ENCODE results near the gene DDX39B.
A peak's percentile ranks its signal among the peaks of the same experiment; 100 is the strongest.

Gene DDX39B

DNA sequence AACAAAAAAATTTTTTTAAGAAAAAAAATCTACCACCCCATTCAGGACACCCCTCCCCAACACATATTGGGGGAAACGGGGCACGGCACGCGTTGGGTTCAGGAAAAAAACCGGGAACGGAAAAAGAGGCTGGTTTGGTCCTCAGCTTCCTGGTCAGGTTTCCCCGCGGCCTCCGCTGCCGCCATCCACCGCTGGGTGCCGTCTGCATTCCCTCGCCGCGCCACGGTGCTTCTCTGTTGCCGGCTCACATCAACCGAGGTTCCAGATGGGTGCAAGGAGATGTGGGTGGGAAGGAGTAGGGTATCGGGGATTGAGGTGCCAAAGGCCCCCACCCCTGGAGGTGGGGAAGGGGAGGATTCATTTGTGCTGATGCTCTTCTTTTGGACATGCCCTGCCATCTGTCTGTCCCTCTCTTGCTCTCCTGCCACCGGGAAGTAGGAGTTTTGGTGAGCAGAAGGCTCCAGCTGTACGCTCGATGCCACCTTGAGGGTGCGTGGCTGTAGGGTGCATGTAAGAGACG is 7.2 kb downstream of the DDX39B start:
- TF ChIP-seq SPI1 (IDR thresholded peaks at IDR 0.05; ENCODE audit: borderline replicate concordance, low read depth) = no peak

DNA sequence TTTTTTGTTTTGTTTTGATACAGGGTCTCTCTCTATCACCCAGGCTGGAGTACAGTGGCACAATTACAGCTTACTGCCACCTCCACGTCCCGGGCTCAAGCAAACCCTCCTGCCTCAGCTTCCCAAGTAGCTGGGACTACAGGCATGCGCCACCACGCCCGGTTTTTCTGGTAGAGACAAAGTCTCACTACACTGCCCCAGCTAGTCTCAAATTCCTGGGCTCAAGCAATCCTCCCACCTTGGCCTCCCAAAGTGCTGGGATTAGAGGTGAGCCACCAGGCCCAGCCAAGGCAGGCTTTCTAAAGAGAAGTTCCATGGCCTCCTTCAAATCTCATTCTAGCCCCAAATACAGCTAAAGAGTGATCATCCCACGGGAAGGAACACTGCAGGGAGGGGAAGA is 7.8 kb downstream of the DDX39B start:
- TF ChIP-seq POLR2AphosphoS5 (IDR thresholded peaks at IDR 0.05; ENCODE audit: low read depth) = peak; percentile 10; the same call in 1 of the 2 replicates
- TF ChIP-seq, protein P1, sequence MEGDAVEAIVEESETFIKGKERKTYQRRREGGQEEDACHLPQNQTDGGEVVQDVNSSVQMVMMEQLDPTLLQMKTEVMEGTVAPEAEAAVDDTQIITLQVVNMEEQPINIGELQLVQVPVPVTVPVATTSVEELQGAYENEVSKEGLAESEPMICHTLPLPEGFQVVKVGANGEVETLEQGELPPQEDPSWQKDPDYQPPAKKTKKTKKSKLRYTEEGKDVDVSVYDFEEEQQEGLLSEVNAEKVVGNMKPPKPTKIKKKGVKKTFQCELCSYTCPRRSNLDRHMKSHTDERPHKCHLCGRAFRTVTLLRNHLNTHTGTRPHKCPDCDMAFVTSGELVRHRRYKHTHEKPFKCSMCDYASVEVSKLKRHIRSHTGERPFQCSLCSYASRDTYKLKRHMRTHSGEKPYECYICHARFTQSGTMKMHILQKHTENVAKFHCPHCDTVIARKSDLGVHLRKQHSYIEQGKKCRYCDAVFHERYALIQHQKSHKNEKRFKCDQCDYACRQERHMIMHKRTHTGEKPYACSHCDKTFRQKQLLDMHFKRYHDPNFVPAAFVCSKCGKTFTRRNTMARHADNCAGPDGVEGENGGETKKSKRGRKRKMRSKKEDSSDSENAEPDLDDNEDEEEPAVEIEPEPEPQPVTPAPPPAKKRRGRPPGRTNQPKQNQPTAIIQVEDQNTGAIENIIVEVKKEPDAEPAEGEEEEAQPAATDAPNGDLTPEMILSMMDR (IDR thresholded peaks at IDR 0.05; ENCODE audit: insufficient read depth, low read length) = no peak
- Histone ChIP-seq H3K27me3 (ENCODE audit: insufficient read depth, poor library complexity, severe bottlenecking) (no peaks in the 10 kb centered on the region), H3K4me3 (replicated peaks; ENCODE audit: insufficient read depth, low read length) (no peak overlapping the region), H3K27ac (replicated peaks) (no peak overlapping the region)
- DNase-seq (ENCODE audit: low read depth in 1 of 2, low spot score in 1 of 2) = no peak

More for the DNA sequence above, 7.2 kb downstream of the DDX39B start:
- H3K4me3 ChIP-seq (replicated peaks; ENCODE audit: insufficient read depth, low read length) = no peak overlapping the region
- H3K27ac ChIP-seq (replicated peaks) = no peak overlapping the region
- no peak for DNase-seq (ENCODE audit: low read depth in 1 of 2, low spot score in 1 of 2)
- no peaks in the 10 kb centered on the region for H3K27me3 ChIP-seq (ENCODE audit: insufficient read depth, poor library complexity, severe bottlenecking)

DNA sequence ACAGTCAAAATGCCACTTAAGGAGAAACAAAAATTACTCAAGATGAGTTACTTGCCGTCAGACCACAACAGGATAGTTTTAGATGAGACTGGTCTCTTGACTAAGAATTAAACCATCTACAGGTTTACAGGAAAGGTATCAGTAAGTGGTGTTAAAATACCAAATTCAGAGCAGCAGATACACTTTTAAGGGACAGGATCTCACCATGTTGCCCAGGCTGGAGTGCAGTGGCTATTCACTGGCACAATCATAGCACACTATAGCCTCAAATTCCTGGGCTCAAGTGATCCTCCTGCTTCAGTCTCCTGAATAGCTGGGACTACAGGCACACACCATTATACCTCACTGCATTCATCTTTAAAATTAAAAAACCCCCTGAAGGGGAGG is 8.4 kb downstream of the DDX39B start:
- no peak overlapping the region for H3K4me3 ChIP-seq (replicated peaks; ENCODE audit: insufficient read depth, low read length)
- no peak for DNase-seq (ENCODE audit: low read depth in 1 of 2, low spot score in 1 of 2)
- TF ChIP-seq POLR2AphosphoS5 (IDR thresholded peaks at IDR 0.05; ENCODE audit: low read depth) (no peak), GABPA (IDR thresholded peaks at IDR 0.05; ENCODE audit: low read depth) (no peak), SPI1 (IDR thresholded peaks at IDR 0.05; ENCODE audit: borderline replicate concordance, low read depth) (no peak)
- TF ChIP-seq, protein P2, sequence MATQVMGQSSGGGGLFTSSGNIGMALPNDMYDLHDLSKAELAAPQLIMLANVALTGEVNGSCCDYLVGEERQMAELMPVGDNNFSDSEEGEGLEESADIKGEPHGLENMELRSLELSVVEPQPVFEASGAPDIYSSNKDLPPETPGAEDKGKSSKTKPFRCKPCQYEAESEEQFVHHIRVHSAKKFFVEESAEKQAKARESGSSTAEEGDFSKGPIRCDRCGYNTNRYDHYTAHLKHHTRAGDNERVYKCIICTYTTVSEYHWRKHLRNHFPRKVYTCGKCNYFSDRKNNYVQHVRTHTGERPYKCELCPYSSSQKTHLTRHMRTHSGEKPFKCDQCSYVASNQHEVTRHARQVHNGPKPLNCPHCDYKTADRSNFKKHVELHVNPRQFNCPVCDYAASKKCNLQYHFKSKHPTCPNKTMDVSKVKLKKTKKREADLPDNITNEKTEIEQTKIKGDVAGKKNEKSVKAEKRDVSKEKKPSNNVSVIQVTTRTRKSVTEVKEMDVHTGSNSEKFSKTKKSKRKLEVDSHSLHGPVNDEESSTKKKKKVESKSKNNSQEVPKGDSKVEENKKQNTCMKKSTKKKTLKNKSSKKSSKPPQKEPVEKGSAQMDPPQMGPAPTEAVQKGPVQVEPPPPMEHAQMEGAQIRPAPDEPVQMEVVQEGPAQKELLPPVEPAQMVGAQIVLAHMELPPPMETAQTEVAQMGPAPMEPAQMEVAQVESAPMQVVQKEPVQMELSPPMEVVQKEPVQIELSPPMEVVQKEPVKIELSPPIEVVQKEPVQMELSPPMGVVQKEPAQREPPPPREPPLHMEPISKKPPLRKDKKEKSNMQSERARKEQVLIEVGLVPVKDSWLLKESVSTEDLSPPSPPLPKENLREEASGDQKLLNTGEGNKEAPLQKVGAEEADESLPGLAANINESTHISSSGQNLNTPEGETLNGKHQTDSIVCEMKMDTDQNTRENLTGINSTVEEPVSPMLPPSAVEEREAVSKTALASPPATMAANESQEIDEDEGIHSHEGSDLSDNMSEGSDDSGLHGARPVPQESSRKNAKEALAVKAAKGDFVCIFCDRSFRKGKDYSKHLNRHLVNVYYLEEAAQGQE (IDR thresholded peaks at IDR 0.05; ENCODE audit: insufficient replicate concordance, low read depth) = no peak
- TF ChIP-seq, protein P1 (IDR thresholded peaks at IDR 0.05; ENCODE audit: insufficient read depth, low read length) = no peak
- H3K27me3 ChIP-seq (ENCODE audit: insufficient read depth, poor library complexity, severe bottlenecking) = no peaks in the 10 kb centered on the region
- no peak overlapping the region for H3K27ac ChIP-seq (replicated peaks)

DNA sequence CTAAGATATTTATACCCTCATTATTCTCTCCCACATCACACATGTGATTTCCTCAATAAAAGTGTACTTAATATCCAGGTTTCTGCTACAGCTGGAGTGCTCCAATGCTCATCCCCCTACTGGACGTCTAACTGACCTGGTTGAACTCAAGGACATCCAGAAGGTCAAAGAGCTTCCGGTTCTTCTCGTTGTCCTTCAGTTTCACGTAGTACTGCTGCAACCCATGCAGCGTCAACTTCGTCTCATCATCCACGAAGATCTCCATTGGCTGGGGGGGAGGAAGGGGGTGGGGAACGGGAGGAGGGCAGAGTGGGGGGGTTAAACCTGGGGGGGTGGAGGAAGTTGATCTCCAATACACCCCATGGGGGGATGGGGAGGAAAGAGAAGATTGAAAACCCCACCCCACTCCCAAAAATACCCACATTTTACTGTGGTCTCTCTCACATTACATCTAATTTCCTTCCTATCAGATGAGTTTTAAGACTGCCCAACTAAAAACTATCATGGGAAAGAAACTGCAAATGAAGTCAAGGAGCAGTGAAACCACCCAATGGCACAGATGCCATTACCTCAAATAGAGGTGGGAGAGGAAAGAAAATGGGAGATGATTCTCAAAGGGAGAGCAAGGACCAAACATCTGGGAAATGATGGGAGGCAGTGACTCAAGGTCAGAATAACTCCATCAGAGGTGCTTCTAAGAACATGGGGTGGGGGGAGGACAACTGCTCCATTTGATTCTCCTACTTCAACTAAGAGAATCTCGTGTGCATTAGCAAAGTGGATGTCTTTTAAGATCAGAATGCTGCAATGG is 9.0 kb downstream of the DDX39B start:
- H3K4me3 ChIP-seq (replicated peaks; ENCODE audit: insufficient read depth, low read length) = no peak overlapping the region
- DNase-seq (ENCODE audit: low read depth in 1 of 2, low spot score in 1 of 2) = no peak
- TF ChIP-seq, protein P1 (IDR thresholded peaks at IDR 0.05; ENCODE audit: insufficient read depth, low read length) = no peak
- TF ChIP-seq SPI1 (IDR thresholded peaks at IDR 0.05; ENCODE audit: borderline replicate concordance, low read depth) (no peak), GABPA (IDR thresholded peaks at IDR 0.05; ENCODE audit: low read depth) (no peak), POLR2AphosphoS5 (IDR thresholded peaks at IDR 0.05; ENCODE audit: low read depth) (0 out of 2 replicates have a peak, but pooled peaks have one; percentile 6)
- TF ChIP-seq, protein P2 (IDR thresholded peaks at IDR 0.05; ENCODE audit: insufficient replicate concordance, low read depth) = no peak
- H3K27ac ChIP-seq (replicated peaks) = no peak overlapping the region
- no peaks in the 10 kb centered on the region for H3K27me3 ChIP-seq (ENCODE audit: insufficient read depth, poor library complexity, severe bottlenecking)
